C4-2B (cell line): ENCODE data around the gene RUSF1.
"Not testable (repeated sequence)": the region's sequence is repeated elsewhere in the genome, so short reads cannot be mapped to it uniquely, and the experiment has no call there.

ENCODE experiments used
- H3K27ac ChIP-seq: fragments of 450-650 bp; 2 replicates; pipeline ENCODE4 v1.5.1; 2017
- ZFX ChIP-seq: fragments of 450-650 bp; IDR thresholded peaks from 2 replicates; pipeline ENCODE4 v1.6.1; 2017
- TF ChIP-seq, protein P1 (sequence below): fragments of 450-650 bp; conservative IDR thresholded peaks from 2 replicates; pipeline ENCODE4 v1.5.1; 2017; ENCODE audit warnings: mild to moderate bottlenecking

The RUSF1 gene

DNA sequence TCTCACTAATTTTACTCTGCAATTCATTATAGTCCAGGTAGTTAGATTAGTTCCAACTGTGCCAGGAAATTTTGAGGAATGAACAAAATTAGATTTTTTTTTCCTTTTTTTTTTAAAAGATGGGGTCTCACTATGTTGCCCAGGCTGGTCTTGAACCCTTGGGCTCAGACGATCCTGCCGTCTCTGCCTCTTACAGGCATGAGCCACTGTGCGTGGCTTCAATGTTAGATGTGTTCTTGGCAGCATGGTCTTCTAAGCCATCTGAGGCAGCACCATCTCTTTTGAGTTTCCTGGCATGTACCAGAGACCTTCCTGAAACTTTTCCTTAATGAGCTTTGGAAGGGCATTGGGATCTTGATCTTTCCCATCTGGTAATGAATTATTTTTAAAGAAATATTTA is 16.9 kb upstream of the RUSF1 start:
- TF ChIP-seq ZFX, result no peak
- TF ChIP-seq, protein P1, sequence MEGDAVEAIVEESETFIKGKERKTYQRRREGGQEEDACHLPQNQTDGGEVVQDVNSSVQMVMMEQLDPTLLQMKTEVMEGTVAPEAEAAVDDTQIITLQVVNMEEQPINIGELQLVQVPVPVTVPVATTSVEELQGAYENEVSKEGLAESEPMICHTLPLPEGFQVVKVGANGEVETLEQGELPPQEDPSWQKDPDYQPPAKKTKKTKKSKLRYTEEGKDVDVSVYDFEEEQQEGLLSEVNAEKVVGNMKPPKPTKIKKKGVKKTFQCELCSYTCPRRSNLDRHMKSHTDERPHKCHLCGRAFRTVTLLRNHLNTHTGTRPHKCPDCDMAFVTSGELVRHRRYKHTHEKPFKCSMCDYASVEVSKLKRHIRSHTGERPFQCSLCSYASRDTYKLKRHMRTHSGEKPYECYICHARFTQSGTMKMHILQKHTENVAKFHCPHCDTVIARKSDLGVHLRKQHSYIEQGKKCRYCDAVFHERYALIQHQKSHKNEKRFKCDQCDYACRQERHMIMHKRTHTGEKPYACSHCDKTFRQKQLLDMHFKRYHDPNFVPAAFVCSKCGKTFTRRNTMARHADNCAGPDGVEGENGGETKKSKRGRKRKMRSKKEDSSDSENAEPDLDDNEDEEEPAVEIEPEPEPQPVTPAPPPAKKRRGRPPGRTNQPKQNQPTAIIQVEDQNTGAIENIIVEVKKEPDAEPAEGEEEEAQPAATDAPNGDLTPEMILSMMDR, result no peak
- H3K27ac ChIP-seq, result no peak overlapping the region

DNA sequence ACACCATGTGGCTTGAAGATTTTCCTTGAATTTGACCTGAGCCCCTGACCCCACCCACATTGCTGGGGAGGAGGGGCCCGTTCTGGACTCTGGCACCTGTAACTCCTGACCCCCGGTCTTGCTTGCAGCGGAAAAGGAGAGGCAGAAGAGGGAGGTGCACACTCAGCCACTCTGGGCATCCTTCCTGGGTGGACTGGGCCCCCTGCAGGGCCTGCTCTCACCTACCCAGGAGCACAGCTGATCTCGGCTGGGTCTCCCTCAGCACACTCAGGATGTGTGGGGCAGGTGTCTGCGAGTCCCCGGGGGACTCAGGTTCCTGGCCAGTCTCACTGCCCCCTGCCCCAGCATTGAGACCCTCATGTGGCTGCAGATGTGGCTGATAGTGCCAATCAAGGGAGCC is 15.6 kb upstream of the RUSF1 start:
- not testable (repeated sequence) for H3K27ac ChIP-seq

DNA sequence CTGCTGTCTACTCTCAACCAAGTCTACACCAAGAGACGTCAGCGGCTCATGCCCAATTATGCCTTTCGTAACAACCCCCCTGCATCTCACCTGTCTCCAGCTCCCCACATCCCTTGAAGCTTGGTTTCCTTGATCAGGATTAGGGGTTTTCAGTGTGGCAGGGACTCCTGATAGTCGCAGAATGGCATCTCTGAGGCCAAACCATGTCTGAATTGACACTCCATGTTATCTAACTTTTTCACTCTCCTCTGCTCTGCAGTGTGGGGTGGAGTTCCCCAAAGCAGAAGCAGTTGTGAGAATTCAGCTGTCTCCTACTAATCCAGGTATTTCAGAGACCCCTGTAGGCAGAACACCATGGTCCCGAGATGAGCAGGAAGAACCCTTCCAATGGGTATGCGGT is 13.9 kb upstream of the RUSF1 start:
- no peak for TF ChIP-seq ZFX
- TF ChIP-seq, protein P1, result no peak
- no peak overlapping the region for H3K27ac ChIP-seq

DNA sequence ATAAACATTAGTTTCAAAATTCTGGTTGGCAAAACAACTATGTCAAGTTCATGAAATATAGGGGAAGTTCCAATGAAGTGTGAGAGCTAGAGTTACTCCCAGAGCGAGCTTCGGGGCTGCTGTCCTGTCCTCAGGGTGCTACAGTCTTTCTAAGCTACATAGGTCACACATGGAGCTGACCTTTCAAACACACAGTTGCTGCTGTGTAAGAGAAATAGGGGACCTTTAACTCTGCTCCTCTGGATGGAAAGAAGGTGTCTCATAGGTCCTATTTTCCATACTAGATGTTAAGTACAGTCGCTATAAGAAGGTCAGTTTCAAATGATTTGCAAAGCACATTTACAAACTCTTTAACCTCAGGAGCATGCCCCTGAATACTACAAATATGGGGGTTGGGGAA is 13.2 kb upstream of the RUSF1 start:
- no peak overlapping the region for H3K27ac ChIP-seq
- TF ChIP-seq ZFX, result no peak
- TF ChIP-seq, protein P1, result no peak

DNA sequence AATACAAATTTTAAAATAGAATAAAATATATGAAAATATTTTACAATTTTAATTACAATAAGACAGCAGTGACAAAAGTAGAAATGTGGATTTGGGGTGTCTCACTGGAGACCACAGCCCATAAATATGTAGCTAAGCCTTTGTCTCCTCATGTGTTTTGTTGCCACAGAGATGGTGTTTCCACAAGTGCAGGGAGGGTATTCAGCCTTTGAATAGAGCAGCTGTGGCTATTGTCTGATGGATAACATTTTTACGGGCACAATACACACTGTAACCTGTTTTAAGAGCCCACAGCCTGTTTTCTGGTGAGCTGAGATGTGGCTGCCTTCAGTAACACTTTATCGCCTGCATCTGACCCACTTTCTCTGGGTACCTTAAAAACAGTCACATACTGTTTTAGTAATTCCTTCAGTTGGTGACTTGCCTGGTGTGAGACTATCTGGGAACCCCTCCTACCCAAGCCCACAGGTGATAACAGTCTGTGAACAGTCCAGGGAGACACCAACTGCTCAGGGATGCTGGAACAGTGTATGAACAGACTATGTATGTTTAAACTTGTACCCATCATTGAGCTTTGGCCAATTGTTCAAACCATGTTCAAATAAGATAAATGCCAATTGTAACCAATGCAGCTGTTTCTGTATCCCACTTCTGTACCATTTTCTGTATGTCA is 11.7 kb upstream of the RUSF1 start:
- no peak for TF ChIP-seq ZFX
- TF ChIP-seq, protein P1, result no peak
- no peak overlapping the region for H3K27ac ChIP-seq

DNA sequence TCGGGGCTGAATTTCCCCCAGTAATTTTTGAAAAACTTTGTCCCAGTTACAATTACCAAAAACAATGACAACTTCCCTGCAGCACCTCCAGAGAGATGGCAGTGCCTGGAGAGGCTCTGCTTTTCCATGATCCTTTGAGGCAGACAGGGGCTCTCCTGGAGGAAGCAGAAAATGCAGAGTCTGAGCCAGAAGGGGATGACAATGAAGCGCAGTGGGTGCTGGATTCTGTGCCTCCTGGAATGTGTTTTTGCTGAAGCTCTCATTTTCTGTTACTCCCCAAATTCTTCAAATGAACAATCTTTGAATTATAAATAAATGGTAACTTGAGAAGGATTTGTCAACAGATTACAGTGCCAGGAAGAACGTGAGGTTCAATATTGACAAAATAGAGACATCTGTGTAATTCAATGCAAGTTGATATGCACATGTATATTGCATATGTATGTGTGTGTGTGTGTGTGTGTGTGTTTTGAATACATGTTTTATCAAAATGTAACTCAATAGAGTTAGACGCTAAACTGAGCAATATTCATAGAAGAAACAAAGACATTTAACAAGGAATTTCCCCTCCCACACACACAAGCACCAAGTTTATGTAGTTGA is 9.7 kb upstream of the RUSF1 start:
- no peak overlapping the region for H3K27ac ChIP-seq
- TF ChIP-seq, protein P1, result no peak
- TF ChIP-seq ZFX, result no peak

DNA sequence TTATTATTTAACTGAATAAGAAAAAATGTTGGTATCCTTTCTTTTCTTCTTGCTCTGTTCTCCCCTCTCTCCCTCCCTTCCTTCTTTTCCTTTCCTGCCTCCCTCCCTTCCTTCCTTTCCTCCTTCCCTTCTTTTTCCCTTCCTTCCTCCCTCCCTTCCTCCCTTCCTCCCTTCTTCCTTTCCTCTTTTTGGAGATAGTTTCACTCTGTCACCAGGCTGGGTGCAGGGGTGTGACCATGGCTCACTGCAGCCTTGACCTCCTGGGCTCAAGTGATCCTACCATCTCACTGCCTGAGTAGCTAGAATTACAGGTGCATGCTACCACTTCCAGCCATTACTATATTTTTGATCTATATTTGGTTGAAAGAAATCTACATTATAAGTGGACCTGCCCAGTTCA is 5.7 kb upstream of the RUSF1 start:
- TF ChIP-seq, protein P1, result no peak
- TF ChIP-seq ZFX, result no peak
- no peak overlapping the region for H3K27ac ChIP-seq

DNA sequence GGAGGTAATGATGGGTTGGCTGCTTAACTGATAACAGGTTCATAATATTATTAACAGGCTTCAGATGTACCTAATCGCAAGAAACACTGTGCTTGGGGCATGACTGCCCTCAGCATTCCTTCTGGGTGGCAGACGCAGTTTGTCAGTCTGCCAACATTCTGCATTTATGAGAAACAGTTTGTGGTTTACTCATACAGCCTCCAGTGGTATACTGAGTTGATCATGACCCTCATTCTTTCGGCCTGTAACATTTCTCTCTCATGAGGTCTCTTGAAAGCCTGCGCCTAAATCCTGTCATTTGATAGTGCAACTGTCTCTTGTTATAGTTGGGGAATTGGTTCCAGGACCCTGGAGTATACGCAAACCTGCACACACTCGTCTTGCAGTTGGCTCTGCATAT is 4.9 kb upstream of the RUSF1 start:
- H3K27ac ChIP-seq, result no peak overlapping the region
- no peak for TF ChIP-seq ZFX
- TF ChIP-seq, protein P1, result no peak
